Cardiac muscle cell (in vitro differentiated cells and primary cell): ENCODE results near the gene DHRS4. TPM values are rescaled to one million over a fixed set of nuclear protein-coding genes. Genes with fewer than 3 reads are reported as not detected.
"Not testable (repeated sequence)": the region's sequence is repeated elsewhere in the genome, so short reads cannot be mapped to it uniquely, and the experiment has no call there.

Experiments used
- DNase-seq, 2 donors: peaks; one replicate each; pipeline versions ENCODE4 v3.0.0 to v3.0.0-alpha.2; 2010 to 2017; ENCODE audit warnings: low read depth in 1 of 2, low spot score in 1 of 2
- H3K27ac ChIP-seq: fragments of 200-600 bp; sonication (generic); 2 replicates; pipeline ENCODE4 v1.5.1; 2016
- H3K27me3 ChIP-seq: fragments of 200-600 bp; sonication (generic); 2 replicates; pipeline ENCODE4 v1.6.0; 2016; ENCODE audit warnings: control low read depth
- H3K36me3 ChIP-seq: fragments of 200-600 bp; sonication (generic); 2 replicates; pipeline ENCODE4 v1.5.1; 2016; ENCODE audit warnings: control low read depth
- H3K4me1 ChIP-seq: fragments of 200-600 bp; sonication (generic); 2 replicates; pipeline ENCODE4 v1.8.1; 2017; ENCODE audit warnings: low read depth, mild to moderate bottlenecking, mixed run types
- H3K4me3 ChIP-seq: fragments of 200-600 bp; sonication (generic); 2 replicates; pipeline ENCODE4 v1.5.1; 2016; ENCODE audit warnings: mild to moderate bottlenecking
- H3K9me3 ChIP-seq: fragments of 200-600 bp; sonication (generic); 2 replicates; pipeline ENCODE4 v1.5.1; 2017; ENCODE audit warnings: low read depth, mild to moderate bottlenecking, control low read depth
- polyA plus RNA-seq: library from polyadenylated mRNA; unstranded; fragments of >200 nt; fragmentation: Nextera tagmentation; extraction: Ambion mirVana; gene quantifications from 2 replicates; pipeline ENCODE4 v1.2.1, GENCODE V29; 2016
- total RNA-seq: library from RNA; depleted of rRNA; stranded (reverse); fragments of >200 nt; gene quantifications from 2 replicates; pipeline ENCODE4 v1.2.3, GENCODE V29; 2016
- TF ChIP-seq, protein P1 (sequence below): IDR thresholded peaks from 2 replicates; pipeline ENCODE4 v1.5.1; 2012; ENCODE audit warnings: low read depth, mild to moderate bottlenecking, low read length

The DHRS4 gene
- total and polyA plus RNA-seq, 2 experiments from 2014 or later = 44.9 to 62.2 TPM

DNA sequence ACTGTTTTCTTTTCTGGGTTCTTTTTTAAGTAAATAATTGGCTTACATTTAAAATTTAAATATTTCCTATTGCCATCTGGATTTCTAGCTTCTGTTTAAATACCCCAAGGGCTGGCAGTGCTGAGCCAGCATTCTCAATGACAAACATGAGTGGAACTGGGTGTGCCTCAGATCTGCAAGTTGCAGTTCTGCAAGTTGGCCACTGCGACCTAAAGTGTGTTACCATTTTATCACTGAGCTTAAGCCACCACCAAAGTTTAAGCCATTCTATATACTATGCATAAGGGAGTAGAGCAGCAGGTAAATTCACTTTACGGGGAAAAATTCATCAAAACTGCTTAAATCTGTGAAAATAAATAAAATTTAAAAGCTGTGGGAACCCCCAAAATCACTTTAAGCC, 23.6 kb downstream of the DHRS4 start:
- TF ChIP-seq, protein P1, sequence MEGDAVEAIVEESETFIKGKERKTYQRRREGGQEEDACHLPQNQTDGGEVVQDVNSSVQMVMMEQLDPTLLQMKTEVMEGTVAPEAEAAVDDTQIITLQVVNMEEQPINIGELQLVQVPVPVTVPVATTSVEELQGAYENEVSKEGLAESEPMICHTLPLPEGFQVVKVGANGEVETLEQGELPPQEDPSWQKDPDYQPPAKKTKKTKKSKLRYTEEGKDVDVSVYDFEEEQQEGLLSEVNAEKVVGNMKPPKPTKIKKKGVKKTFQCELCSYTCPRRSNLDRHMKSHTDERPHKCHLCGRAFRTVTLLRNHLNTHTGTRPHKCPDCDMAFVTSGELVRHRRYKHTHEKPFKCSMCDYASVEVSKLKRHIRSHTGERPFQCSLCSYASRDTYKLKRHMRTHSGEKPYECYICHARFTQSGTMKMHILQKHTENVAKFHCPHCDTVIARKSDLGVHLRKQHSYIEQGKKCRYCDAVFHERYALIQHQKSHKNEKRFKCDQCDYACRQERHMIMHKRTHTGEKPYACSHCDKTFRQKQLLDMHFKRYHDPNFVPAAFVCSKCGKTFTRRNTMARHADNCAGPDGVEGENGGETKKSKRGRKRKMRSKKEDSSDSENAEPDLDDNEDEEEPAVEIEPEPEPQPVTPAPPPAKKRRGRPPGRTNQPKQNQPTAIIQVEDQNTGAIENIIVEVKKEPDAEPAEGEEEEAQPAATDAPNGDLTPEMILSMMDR = peak; percentile 6
- peak in 1 of 2 donors; percentile 0 for DNase-seq

DNA sequence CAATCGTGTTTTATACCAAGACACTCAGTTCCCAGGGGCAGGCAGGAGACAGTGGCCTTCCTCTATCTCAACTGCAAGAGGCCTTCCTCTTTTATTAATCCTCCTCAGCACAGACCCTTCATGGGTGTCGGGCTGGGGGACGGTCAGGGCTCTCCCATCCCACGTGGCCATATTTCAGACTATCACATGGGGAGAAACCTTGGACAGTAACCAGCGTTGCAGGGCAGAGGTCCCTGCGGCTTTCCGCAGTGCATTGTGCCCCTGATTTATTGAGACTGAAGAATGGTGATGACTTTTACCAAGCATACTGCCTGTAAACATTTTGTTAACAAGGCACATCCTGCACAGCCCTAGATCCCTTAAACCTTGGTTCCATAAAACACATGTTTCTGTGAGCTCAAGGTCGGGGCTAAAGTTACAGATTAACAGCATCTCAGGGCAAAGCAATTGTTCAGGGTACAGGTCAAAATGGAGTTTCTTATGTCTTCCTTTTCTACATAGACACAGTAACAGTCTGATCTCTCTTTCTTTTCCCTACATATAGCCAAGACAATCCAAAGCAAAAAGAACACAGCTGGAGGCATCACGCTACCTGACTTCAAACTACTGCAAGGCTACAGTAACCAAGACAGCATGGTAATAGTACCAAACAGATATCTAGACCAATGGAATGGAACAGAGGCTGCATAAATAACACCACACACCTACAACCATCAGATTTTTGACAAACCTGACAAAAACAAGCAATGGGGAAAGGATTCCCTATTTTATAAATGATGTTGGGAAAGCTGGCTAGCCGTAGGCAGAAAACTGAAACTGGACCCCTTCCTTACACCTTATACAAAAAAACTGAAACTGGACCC, 28.6 kb downstream of the DHRS4 start:
- H3K36me3 ChIP-seq, H3K27me3 ChIP-seq, H3K4me3 ChIP-seq, H3K4me1 ChIP-seq, H3K9me3 ChIP-seq, DNase-seq, H3K27ac ChIP-seq: not testable (repeated sequence)

More for the DNA sequence above, 23.6 kb downstream of the DHRS4 start:
- not testable (repeated sequence) for H3K27ac ChIP-seq, H3K4me1 ChIP-seq, H3K36me3 ChIP-seq, H3K27me3 ChIP-seq, H3K4me3 ChIP-seq, H3K9me3 ChIP-seq

DNA sequence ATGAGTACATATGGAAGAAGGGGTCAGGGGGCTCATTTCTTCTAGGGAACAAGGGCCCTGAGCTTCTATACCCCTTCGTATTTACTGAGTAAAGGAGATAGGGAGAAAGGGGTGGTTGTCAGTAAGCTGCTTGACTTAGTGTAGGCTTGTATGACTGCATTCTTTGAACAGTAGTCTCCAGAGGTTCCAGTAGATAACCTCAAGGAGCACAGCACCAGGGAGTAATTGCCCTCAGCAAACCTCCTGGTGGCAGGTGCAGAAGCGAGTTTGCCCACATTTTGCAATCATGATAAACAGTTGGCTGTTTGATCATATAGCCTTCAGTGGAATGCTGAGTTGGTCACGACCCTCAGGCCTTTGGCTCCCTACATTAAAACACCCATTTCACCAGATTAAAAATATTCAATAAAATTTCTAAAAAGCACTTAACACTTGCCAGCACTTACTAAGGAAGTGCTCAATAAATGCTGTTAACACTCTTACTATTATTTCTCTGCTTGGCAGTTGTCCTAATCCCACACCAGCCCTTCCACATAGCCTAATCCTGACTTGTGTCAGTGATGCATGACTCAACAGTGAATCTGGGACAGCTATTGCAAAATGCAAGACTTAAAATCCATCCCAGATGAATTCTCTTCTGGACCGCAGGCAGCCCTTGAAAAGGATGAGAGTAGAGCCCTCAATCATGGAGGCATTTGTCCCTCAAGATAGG, 31.5 kb downstream of the DHRS4 start:
- H3K4me3 ChIP-seq = no peak overlapping the region
- no peaks in the 10 kb centered on the region for H3K27me3 ChIP-seq
- TF ChIP-seq, protein P1 = no peak
- peak in 1 of 2 donors; percentile 97 for DNase-seq
- no peaks in the 10 kb centered on the region for H3K36me3 ChIP-seq
- no peak overlapping the region for H3K27ac ChIP-seq
- H3K9me3 ChIP-seq = no peaks in the 10 kb centered on the region
- H3K4me1 ChIP-seq = no peaks in the 10 kb centered on the region

DNA sequence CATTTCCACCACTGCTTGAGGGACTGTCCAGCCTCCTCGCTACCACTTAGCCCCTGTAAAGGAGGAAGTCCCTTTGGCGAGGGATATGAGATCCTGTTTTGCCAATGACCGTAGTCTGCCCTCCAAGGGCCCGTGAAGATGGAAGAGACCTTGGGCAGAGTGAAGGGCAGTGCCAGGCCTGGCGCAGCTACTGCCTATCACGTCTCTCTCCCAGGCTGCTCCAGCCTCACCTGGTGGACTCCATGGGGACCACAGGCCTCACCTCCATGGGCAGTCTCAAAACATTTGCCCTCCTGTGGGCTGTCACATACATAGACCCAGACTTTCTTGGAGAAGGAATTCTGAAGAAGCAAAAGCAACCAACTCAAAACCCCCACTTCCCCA, 34.6 kb downstream of the DHRS4 start:
- H3K4me3 ChIP-seq, H3K9me3 ChIP-seq, H3K27me3 ChIP-seq, H3K36me3 ChIP-seq, DNase-seq, H3K4me1 ChIP-seq, H3K27ac ChIP-seq: not testable (repeated sequence)

DNA sequence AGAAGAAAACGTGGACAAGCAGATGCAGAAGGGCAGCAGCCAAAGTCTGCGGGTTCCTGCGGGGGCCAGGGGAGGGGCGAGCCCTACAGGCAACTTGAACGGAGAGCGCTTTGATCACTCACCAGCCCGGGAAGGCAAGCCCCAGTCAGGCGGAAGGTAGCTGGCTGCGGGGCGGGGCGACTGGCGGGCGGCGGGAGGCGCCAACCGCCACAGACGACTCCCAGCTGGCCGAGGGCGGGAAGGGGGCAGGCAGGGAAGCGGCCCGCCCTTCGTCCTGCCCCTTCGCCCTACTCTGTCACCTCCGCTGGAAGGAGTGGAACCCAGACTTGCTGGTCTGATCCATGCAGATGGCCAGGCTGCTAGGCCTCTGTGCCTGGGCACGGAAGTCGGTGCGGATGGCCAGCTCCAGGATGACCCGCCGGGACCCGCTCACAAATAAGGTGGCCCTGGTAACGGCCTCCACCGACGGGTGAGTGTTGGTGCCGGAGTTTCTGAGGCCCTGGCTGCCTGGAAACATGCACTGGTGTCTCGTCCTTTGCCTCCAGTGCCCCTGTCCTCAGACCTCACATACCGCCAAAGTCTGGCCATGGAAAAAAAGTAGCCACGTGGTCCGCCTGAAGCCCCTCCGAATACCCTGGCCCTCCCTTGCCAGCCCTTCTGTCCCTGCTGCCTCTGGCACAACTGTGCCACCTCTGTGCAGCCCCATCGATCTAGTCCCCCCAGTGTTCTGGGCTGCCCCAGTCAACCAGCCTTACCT, 35.2 kb downstream of the DHRS4 start, which contains the start of gene DHRS4L2:
TSS of gene DHRS4L2 (plus strand) at position 323 of the 757 bp plus-strand sequence. CDS start at position 342, 19 bp downstream.
- peak; percentile 76 to 86 for DNase-seq
- not testable (repeated sequence) for H3K9me3 ChIP-seq, H3K4me1 ChIP-seq, H3K36me3 ChIP-seq, H3K27ac ChIP-seq, H3K27me3 ChIP-seq
- H3K4me3 ChIP-seq = peak within 1 kb of the TSS; percentile 3

DNA sequence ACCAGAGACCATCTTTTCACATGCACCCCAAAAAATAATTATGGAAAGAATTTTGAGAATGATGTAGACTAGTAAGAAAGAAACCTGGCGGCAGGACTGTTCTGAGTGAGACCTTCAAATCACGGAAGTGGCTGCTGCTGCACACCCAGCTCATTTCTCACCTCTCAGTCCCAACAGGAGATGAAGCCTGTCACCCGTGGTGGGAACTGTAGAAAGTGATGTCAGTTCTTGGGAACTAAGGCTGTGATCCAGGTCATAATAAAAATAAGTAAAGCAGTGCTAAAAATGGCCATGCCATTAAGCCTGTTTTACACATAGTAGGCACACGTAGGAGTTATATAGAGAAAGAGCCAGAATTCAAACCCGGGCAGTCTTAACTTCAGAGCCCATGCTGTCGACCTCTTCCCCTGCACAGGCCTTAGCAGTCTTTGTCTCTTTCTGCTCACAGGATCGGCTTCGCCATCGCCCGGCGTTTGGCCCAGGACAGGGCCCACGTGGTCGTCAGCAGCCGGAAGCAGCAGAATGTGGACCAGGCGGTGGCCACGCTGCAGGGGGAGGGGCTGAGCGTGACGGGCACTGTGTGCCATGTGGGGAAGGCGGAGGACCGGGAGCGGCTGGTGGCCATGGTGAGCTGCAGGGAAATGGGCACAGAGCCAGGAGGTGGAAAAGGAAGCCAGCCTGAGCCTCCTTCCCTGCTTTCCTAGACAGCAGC, 36.3 kb downstream of the DHRS4 start:
- not testable (repeated sequence) for H3K36me3 ChIP-seq, H3K27ac ChIP-seq, H3K4me1 ChIP-seq, H3K4me3 ChIP-seq, H3K27me3 ChIP-seq, H3K9me3 ChIP-seq, DNase-seq

DNA sequence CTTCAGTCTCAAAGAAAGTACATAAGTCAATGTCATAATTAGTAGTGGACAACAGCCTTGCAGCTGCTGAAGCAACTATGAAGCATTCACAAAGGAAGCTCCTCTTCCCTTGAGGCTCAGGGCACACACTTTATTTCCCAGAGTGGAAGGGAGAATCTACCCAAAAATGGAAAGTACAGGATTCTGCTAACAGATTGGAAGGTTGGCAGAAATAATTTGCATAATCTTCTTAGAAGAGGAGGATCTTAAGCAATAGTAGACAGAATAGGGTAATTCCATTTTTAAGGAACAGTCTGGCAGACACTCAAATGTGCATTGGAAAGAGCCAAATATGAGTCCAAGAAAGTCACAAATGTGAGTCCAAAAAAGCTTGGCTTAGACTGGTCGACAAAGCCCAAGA, 37.4 kb downstream of the DHRS4 start:
- not testable (repeated sequence) for H3K4me3 ChIP-seq, H3K9me3 ChIP-seq, H3K36me3 ChIP-seq, H3K4me1 ChIP-seq, H3K27me3 ChIP-seq, H3K27ac ChIP-seq
- peak in 1 of 2 donors; percentile 8 for DNase-seq

DNA sequence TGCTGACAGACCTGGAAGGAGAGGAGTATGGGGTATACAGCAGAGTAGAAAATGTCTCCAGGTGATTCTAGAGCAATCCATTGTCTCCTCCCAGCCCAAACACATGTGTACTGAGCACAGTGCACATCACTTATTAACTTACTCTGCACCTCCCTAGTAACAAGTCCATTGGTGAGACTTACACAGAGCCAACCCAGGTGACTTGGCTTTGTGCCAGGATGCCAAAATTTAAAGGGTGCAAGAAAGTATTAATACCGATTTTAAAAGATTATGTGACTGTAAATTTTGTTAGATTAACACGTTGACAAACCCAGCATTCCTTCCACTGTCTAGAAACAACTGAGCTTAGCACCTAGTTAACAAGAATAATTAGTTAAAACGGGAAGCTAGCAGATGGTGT, 39.5 kb downstream of the DHRS4 start:
- H3K27ac ChIP-seq, H3K4me3 ChIP-seq, H3K9me3 ChIP-seq, DNase-seq, H3K36me3 ChIP-seq, H3K4me1 ChIP-seq, H3K27me3 ChIP-seq: not testable (repeated sequence)

DNA sequence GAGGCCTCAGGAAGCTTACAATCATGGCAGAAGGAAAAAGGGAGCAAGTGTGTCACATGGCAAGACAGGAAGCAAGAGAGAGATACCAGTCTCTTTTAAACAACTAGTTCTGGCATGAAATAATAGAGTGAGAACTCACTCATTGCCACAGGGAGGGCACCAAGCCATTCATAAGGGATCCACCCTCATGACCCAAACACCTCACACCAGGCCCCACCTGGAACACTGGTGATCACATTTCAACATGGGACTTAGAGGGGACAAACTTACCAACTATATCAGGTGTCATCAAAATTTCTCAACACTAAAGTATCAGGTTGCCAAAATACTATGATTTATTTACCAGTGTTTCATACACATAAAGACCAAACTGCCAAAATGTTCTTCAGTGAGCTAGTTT, 42.4 kb downstream of the DHRS4 start:
- not testable (repeated sequence) for H3K9me3 ChIP-seq, H3K36me3 ChIP-seq, H3K27me3 ChIP-seq, H3K4me3 ChIP-seq, H3K27ac ChIP-seq, H3K4me1 ChIP-seq, DNase-seq

DNA sequence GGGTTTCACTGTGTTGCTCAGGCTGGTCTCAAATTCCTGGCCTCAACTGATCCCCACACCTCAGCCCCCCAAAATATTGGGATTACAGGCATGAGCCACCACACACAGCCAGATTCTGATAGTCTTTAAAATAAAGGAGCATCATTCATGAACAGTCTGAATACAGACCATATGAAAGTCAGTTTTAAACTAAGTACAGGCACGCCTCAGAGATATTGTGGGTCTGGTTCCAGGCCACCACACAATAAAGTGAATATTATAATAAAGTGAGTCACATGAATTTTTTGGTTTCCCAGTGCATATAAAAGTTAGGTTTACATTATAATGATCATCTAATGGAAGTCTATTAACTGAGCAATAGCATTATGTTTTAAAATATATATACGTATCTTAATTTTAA, 43.3 kb downstream of the DHRS4 start:
- not testable (repeated sequence) for H3K4me3 ChIP-seq, H3K9me3 ChIP-seq, H3K27me3 ChIP-seq, H3K36me3 ChIP-seq, DNase-seq, H3K4me1 ChIP-seq, H3K27ac ChIP-seq

DNA sequence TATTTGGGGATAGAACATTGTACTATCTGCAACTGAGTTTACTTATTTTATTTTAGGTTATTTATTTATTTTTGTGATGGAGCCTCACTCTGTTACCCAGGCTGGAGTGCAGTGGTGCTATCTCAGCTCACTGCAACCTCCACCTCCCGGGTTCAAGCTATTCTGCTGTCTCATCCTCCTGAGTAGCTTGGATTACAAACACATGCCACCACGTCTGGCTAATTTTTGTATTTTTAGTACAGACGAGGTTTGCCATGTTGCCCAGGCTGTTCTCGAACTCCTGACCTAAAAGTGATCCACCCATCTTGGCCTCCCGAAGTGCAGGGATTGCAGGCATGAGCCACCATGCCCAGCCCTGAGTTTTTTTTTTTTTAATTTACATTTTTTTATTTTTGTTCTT, 46.1 kb downstream of the DHRS4 start:
- not testable (repeated sequence) for H3K27me3 ChIP-seq

More for the DNA sequence above, 46.1 kb downstream of the DHRS4 start:
- not testable (repeated sequence) for DNase-seq, H3K36me3 ChIP-seq, H3K9me3 ChIP-seq, H3K4me3 ChIP-seq, H3K4me1 ChIP-seq, H3K27ac ChIP-seq
